Ishikawa (cell line): ENCODE results near the gene P2RY2.
A peak's percentile ranks its signal among the peaks of the same experiment; 100 is the strongest.

Source experiments
- CEBPB ChIP-seq: IDR thresholded peaks from 2 replicates; pipeline ENCODE4 v1.6.1; 2012
- CREB1 ChIP-seq: IDR thresholded peaks from 2 replicates; pipeline ENCODE4 v1.6.1; 2012; ENCODE audit warnings: low read depth
- EGR1 ChIP-seq: IDR thresholded peaks from 2 replicates; pipeline ENCODE4 v1.6.1; 2012
- EP300 ChIP-seq: IDR thresholded peaks from 2 replicates; pipeline ENCODE4 v1.6.1; 2012; ENCODE audit warnings: borderline replicate concordance
- FOXM1 ChIP-seq: IDR thresholded peaks from 2 replicates; pipeline ENCODE4 v1.6.1; 2012; ENCODE audit warnings: low read depth, borderline replicate concordance
- MAX ChIP-seq: IDR thresholded peaks from 2 replicates; pipeline ENCODE4 v1.6.1; 2012
- NFIC ChIP-seq: IDR thresholded peaks from 2 replicates; pipeline ENCODE4 v1.6.1; 2012
- RAD21 ChIP-seq: IDR thresholded peaks from 2 replicates; pipeline ENCODE4 v1.6.1; 2012; ENCODE audit warnings: low read depth
- REST ChIP-seq: IDR thresholded peaks from 2 replicates; pipeline ENCODE4 v1.6.1; 2012; ENCODE audit warnings: low read depth, mild to moderate bottlenecking
- TAF1 ChIP-seq: IDR thresholded peaks from 2 replicates; pipeline ENCODE4 v1.6.1; 2012; ENCODE audit warnings: low read depth, mild to moderate bottlenecking
- TCF12 ChIP-seq: IDR thresholded peaks from 2 replicates; pipeline ENCODE4 v1.6.1; 2012; ENCODE audit warnings: low read depth
- TEAD4 ChIP-seq: IDR thresholded peaks from 2 replicates; pipeline ENCODE4 v1.6.1; 2012
- USF1 ChIP-seq: IDR thresholded peaks from 2 replicates; pipeline ENCODE4 v1.6.1; 2012
- YY1 ChIP-seq: IDR thresholded peaks from 2 replicates; pipeline ENCODE4 v1.6.1; 2012; ENCODE audit warnings: low read depth
- ZBTB7A ChIP-seq: IDR thresholded peaks from 2 replicates; pipeline ENCODE4 v1.6.1; 2012; ENCODE audit warnings: low read depth

The P2RY2 gene

GRCh38 chr11:73244589-73245240 lies 26.6 kb downstream of the P2RY2 start:
- TF ChIP-seq EP300 (peak; percentile 27; the same call in 1 of the 2 replicates), ZBTB7A (no peak)

GRCh38 chr11:73245461-73245860 lies 27.4 kb downstream of the P2RY2 start:
- TF ChIP-seq CEBPB (no peak), TCF12 (no peak), EP300 (no peak), CREB1 (no peak), TAF1 (no peak), REST (no peak), MAX (no peak), FOXM1 (no peak), TEAD4 (no peak), NFIC (no peak), YY1 (no peak), ZBTB7A (no peak), USF1 (no peak), RAD21 (no peak), EGR1 (no peak)

- no peak for TF ChIP-seq REST
- TF ChIP-seq CEBPB, result no peak
- TF ChIP-seq USF1, result no peak
- no peak for TF ChIP-seq TEAD4
- no peak for TF ChIP-seq NFIC
- TF ChIP-seq FOXM1, result no peak
- no peak for TF ChIP-seq EGR1
- no peak for TF ChIP-seq MAX
- no peak for TF ChIP-seq RAD21
- TF ChIP-seq TCF12, result no peak
- no peak for TF ChIP-seq CREB1
- TF ChIP-seq EP300, result no peak
- TF ChIP-seq ZBTB7A, result no peak
These were observed 28.2 kb downstream of the P2RY2 start for GRCh38 chr11:73246303-73246702.

- TF ChIP-seq MAX, result no peak
- TF ChIP-seq FOXM1, result no peak
- no peak for TF ChIP-seq TEAD4
- no peak for TF ChIP-seq EGR1
- no peak for TF ChIP-seq EP300
- TF ChIP-seq ZBTB7A, result no peak
These were observed 30.6 kb downstream of the P2RY2 start for GRCh38 chr11:73248526-73249185.

- TF ChIP-seq USF1, result no peak
- 0 out of 2 replicates have a peak, but pooled peaks have one; percentile 38 for TF ChIP-seq MAX
- TF ChIP-seq CREB1, result 0 out of 2 replicates have a peak, but pooled peaks have one; percentile 3
- TF ChIP-seq TEAD4, result 0 out of 2 replicates have a peak, but pooled peaks have one; percentile 12
These were observed 31.2 kb downstream of the P2RY2 start for GRCh38 chr11:73249304-73249703.
